HG03103 (cell line): Measurements from ENCODE around the gene ZSWIM6.

Experiments used
- ATAC-seq: cut with Tn5 transposase; IDR thresholded peaks from one replicate; pipeline ENCODE4 v1.9.1; 2021; ENCODE audit warnings: low read depth; ENCODE audit not compliant: unreplicated experiment

The ZSWIM6 gene

GRCh38 chr5:61468483-61468865 lies 136.4 kb downstream of the ZSWIM6 start:
- no peak for ATAC-seq

GRCh38 chr5:61471352-61471751 lies 139.3 kb downstream of the ZSWIM6 start:
- ATAC-seq: no peak

GRCh38 chr5:61472172-61472958 lies 140.3 kb downstream of the ZSWIM6 start:
- no peak for ATAC-seq

- no peak for ATAC-seq
Observed at GRCh38 chr5:61474746-61475145, 142.7 kb downstream of the ZSWIM6 start.

- ATAC-seq: no peak
Observed at GRCh38 chr5:61477788-61478187, 145.7 kb downstream of the ZSWIM6 start.

GRCh38 chr5:61479850-61480614 lies 148.0 kb downstream of the ZSWIM6 start:
- ATAC-seq: no peak

- ATAC-seq: no peak
Observed at GRCh38 chr5:61482980-61483379, 150.9 kb downstream of the ZSWIM6 start.

- no peak for ATAC-seq
Observed at GRCh38 chr5:61486476-61486875, 154.4 kb downstream of the ZSWIM6 start.

GRCh38 chr5:61489574-61489973 lies 157.5 kb downstream of the ZSWIM6 start:
- no peak for ATAC-seq

GRCh38 chr5:61491861-61492260 lies 159.8 kb downstream of the ZSWIM6 start:
- ATAC-seq: no peak

GRCh38 chr5:61493973-61494372 lies 161.9 kb downstream of the ZSWIM6 start:
- no peak for ATAC-seq

- ATAC-seq: no peak
Observed at GRCh38 chr5:61496446-61496845, 164.4 kb downstream of the ZSWIM6 start.

GRCh38 chr5:61496860-61497259 lies 164.8 kb downstream of the ZSWIM6 start:
- no peak for ATAC-seq

- no peak for ATAC-seq
Observed at GRCh38 chr5:61498121-61498520, 166.1 kb downstream of the ZSWIM6 start.

GRCh38 chr5:61501971-61502370 lies 169.9 kb downstream of the ZSWIM6 start:
- no peak for ATAC-seq

- ATAC-seq: no peak
Observed at GRCh38 chr5:61504143-61504770, 172.2 kb downstream of the ZSWIM6 start.

- ATAC-seq: no peak
Observed at GRCh38 chr5:61505281-61505680, 173.2 kb downstream of the ZSWIM6 start.

- no peak for ATAC-seq
Observed at GRCh38 chr5:61507232-61507631, 175.2 kb downstream of the ZSWIM6 start.

GRCh38 chr5:61516946-61517345 lies 184.9 kb downstream of the ZSWIM6 start:
- no peak for ATAC-seq

- no peak for ATAC-seq
Observed at GRCh38 chr5:61519728-61520277, 187.7 kb downstream of the ZSWIM6 start.

GRCh38 chr5:61523073-61523472 lies 191.0 kb downstream of the ZSWIM6 start:
- no peak for ATAC-seq
